ENCODE results near the gene TNP2.

The TNP2 gene

DNA sequence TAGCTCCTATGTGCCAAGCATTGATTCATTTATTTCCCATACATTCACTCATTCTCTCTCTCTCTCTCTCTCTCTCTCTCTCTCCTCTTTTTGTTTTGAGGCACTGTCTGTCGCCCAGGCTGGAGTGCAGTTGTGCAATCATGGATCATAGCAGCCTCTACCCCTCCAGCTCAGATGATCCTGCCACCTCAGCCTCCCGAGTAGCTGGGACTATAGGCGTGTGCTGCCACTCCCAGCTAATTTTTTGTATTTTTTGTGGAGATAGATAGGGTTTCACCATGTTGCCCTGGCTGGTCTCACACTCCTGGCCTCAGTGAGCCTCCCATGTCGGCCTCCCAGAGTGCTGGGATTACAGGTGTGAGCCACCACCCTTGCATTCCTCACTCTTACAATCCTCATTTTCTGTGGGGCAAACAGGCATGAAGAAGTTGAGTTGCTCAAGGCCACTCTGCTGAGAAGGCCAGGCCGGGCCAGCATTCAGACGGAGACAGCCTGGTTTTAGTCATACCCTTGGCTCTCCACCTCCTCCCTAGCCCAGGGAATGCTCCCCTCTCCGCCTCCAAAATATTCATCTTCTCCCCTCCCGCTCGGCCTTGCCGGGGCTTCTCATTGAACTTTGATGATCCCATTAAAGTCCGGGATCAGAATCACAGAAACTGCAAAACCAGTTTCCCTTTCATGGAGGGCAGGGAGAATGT, 7.9 kb upstream of the TNP2 start:
- no peak for DNase-seq

DNA sequence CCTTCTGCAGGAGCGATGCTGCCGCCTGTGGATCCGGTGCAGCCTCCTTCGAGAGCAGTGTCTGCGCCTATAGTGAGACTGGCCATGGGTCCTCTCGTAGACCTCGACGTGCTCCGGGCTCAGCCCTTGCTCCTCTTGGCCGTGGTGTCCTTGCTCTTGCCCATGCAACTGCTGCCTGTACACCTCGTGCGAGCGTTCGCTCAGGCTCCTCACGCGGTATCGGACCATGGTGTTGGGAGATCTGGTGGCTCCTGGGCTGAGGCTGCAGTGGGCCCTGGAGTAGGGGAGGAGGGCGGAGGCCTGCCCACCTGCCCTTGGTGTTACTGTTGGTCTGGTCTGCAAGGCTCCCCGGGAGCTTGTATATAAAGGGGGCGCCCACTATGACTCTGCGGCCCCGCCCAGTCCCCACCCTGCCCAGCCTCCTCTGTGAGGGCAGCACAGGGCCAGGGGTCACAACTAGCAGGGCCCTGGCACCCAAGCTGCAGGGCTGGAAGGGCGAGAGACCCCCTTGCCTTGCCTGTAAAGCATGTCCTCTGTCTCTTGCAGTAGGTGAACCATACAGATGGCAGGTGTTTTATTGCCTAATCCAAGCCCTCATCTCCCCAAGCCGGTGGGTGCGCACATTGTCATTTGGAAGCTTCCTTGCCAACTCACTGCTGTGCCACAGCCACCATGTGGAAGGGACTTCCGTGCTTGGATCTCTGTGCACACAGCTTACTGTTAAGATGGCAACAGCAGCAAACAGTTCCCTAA, 7.2 kb upstream of the TNP2 start, which contains the start of gene PRM2:
TSS of gene PRM2 (minus strand) at position 338 of the 753 bp plus-strand sequence. CDS start at position 228, 110 bp downstream.
- no peak for DNase-seq

DNA sequence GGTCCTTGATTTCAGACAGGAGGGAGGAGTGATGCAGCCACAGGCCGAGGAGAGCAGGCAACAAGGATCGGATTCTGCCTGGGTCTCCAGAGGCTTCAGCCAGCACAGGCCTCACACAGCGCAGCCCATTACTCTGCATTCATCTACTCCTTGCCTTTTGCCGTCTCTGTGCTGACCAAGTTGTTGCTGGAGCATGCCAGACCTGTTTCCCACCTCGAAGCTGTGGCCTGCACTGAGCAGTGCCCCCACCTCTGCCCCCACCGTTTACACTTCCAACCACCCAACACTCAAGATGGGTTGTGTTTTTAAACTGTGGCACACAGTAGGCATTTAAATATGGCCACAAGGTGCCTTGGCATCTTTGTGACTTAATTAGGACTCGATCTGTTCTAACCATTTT, 5.8 kb upstream of the TNP2 start:
- DNase-seq: no peak

DNA sequence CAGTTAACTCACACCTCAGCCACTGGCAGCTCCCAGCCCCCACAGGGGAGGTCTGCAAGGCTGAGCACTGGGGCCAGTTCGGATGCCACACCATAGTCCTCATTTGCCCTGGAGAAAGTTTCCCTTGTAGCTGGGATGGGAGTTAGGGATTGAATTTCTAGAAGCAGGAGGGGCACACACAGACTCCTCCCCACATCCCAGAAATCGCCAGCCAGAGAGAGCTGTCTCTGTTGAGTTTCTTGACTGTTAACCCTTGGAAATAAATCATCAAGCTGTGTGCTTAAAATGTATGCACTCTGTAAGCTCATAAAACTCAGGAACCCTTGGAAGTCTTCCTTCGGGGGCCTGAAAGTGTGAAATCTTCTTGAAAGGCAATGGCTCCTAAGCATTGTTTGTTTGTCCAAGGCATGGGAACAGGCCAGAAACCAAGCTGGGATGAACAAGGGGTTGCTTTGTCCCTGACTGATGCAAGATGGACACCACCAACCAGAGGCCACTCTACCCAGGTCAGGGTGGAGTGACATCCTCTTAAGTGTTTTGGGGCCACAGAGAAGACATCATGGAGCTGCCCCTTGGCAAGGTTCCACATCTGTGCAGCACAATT, 4.7 kb upstream of the TNP2 start:
- no peak for DNase-seq

DNA sequence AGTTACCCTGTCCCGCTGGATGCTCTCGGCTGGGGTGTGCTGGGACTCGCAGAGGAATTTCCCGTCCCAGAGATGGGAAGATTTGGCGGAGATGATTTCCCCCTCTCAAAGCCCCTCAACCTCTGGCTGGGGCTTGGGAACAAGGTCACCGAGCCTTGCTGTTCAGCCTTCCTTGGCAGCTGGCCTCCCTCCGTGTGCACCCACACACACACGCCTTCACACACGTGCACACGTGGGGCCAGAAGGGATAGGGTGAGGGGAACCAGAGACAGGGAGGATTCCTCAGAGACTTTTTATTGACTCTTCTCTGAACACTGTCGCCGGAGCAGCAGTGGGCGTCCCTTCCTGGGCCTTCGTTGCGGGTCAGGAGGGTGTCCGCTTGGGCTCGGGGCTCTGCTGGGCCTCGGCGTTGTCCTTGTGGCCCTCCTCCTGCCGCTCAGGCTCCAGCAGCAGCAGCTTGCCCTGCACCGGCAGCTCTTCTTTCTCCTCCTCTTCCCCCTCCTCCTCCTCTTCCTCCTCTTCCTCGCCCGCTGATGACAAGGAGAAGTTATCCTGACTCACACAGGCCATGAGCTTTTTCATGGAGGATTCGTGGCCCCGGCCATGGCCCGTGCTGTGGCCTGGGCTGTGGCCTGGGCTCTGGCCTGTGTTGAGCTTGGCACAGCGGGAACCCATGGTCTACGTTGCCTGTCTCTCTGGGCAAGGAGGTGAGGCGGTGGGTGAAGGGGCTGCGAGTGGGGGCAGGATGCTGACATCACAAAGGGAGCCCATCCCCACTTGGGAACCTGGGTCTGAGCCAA, 4.0 kb upstream of the TNP2 start, which contains the start of gene PRM3:
TSS of gene PRM3 (minus strand) at position 709 of the 800 bp plus-strand sequence. CDS start at position 675, 34 bp downstream.
- no peak for DNase-seq

DNA sequence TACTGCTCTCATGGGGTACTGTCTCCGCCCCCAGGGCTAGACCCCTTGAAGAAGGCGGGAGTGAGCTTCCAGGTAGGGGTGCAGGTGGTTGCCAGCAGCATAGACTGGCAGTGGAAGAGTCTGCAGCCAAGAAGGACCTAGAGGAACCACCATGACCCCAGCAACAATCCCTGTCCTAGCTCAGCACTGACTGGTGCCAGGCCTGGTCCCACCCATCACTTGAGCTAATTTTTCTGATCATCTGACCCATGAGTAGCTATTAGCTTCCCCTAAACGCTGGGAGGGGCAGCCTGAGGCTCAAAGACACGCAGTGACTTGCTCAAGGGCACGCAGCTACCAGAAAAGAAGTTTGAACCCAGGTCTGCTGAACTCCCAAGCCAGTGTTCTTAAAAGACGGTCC, 3.4 kb upstream of the TNP2 start:
- DNase-seq: no peak

DNA sequence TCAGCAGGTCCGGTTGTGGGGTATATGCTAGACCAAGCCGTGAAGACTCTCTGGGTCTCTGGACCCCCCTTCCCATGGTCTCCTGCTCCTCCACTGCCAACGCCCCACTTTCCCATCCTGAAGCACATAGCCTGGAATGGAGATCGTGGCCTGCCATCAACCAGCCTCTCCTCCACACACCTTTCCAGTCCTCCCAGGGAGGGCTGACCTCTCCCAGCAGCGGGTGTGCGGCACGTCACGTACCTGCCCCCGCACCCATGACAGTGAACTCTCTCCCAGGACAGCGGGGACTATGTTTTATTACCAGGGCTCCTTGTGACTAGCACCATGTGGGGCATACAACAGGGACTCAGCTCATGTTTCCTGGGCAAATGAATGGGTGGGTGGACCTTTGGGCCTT, 2.5 kb upstream of the TNP2 start:
- no peak for DNase-seq

DNA sequence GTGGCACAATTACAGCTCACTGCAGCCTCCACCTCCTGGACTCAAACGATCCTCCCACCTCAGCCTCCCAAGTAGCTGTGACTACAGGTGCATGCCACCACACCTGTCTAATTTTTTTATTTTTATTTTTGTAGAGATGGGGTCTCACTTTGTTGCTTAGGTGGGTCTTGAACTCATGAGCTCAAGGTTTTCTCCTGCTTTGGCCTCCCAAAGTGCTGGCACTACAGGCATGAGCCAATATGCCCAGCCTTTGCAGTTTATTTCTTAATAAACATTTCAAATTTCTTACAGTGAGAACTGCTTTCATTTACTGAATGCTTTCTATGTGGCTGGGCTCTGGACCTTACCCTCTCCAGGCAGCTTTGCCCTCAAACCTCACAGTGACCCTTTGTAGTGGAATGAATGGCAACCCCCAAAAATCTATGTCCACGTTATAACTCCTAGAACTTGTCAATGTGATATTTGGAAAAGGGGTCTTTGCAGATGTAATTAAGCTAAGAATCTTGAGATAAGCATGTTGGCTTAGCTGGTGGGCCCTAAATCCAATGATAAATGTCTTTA, 1.6 kb upstream of the TNP2 start:
- DNase-seq: no peak

DNA sequence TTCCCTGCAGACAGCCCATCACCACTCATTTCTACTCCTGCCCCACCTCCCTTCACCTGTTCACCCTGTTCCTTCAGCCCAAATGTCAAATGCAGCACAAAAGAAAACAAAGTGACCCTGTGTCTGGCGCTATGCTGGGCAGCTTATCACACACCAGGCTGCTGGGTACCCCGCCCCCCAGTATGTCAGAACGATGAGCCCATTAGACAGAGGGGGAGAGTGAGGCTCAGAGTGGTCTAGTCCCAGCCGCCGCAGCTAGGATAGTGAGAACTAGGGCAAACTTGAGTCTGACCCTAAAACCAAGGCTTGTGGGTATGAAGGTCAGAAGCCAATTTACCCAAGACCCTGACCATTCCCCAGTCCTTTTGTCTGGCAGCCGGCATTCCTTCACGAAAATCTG, 4.0 kb downstream of the TNP2 start:
- no peak for DNase-seq

DNA sequence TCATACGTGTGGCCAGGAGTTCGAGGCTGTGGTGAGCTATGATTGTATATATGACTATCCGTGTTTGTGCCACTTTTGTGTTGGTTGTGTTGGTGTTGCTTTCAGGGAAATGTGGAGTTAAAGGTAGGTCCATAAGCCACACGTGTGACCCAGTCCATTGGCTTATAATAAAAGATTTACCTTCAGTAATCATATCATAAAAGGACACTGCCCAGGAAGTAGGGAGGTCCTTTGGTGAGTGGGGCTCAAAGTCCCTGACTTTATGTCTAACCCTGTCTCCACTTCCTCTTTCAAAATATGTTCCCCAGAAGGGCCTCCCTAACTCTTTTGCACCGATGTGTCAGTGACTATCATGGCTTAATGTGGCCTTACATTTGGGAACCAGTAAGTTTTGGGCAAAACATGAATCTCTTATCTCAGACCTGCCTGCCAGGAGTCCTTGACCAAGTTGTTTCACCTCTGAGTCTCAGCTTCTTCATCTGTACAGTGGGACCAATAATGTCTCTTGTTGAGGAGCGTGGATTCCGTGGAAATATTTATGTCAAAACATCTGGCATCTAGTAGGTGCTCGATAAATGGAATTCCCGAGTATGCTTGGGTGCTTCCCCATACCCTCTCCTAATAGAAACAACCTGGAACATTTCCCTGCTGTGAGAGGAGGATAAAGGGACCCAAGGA, 4.8 kb downstream of the TNP2 start:
- peak; percentile 32 for DNase-seq

DNA sequence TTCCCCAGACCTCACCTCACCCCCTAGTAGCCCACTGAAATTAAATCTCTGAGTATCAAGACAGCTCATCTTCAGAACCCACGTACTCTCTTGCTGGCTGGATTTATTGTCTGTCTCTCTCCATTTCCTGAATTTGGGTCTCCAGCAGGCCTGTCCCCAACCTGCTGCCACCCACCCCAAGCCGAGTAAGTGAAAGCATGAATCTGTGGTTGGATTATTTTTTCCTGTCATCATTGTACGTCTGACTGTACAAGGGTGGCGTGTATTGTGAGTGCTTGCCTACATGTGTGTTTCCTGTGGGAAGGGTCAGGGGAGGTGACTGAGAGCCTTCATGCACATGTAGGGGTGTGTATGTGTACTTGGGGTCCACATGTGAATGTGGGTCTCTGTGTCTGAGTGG, 5.4 kb downstream of the TNP2 start:
- no peak for DNase-seq

DNA sequence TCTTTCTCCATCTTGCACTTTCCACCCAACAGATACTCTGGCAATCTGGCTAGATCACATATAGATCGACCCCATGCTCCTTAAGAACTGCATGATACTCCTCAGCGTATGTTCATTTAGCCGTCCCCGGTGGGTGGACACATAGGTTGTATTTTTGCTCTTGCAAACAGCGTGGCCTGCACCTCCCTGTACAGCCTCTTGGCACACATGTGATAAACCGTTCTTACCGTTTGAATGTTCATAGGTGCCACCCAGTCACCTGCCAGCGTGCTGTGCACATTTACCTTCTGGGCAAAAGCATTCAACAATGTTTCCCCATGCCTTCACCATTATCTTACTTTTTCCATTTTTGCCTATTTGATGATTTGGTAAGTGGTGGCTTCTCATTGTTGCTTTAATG, 6.2 kb downstream of the TNP2 start:
- DNase-seq: no peak

DNA sequence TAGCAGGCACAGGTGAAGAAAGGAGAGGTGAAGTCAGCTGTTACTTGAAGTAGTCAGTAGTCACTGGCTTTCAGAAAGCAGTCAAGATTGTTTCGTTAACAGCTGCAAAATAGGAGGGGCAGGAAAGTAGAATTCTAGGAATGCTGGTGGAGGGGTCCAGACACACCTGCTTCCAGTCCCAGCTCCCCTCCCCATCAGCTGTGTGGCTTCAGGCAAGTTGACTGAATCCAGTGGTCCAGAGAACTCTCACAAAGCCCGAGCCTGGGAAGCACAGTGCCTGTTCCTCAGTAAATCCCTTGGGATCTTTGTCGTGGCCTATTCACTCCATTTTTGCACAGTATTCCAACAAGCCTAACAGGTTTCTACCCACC, 8.5 kb downstream of the TNP2 start:
- no peak for DNase-seq

DNA sequence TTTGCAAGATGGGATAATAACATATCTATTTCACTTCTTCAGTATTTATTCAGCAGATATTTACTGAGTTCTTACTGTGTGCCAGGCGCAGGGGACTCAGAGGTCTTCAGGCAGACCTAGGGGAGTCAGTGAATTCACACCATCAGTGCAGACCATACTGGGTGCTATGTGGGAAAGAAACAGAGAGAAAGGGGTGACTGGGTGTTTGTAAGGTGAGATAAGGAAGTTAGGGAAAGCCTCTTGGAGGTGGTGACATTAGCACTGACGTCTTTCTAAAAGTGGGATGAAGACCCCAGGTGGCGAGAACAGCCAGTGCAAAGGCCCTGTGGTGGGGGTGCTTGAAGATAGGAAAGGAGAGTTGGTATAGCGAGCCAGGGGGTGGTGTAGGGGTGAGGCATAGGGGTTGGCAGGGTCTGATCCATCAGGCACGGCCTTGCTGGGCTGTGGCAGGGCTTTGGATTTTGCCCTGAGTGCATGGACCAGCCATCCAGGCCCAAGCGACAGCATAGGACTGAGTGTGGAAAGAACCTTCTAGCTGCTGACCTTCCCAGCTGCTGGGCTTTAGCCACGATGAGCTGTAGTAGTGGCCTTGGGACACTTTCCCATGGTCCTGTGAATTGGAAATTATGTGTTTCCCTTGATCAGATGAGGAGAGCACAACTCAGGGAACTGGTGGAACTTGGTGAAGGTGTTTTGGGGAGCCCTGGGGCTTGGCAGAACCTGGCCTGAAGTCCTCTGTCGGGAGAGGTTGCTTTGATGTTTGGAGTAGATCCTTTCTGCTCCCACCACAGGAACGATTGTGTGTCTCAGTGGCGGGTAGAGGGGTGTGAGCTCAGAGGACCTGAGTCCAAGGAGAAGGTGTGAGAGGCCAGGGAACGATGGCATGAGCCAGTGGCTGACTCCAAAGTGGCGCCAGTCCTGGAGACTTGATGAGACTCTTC, 9.2 kb downstream of the TNP2 start:
- DNase-seq: no peak

DNA sequence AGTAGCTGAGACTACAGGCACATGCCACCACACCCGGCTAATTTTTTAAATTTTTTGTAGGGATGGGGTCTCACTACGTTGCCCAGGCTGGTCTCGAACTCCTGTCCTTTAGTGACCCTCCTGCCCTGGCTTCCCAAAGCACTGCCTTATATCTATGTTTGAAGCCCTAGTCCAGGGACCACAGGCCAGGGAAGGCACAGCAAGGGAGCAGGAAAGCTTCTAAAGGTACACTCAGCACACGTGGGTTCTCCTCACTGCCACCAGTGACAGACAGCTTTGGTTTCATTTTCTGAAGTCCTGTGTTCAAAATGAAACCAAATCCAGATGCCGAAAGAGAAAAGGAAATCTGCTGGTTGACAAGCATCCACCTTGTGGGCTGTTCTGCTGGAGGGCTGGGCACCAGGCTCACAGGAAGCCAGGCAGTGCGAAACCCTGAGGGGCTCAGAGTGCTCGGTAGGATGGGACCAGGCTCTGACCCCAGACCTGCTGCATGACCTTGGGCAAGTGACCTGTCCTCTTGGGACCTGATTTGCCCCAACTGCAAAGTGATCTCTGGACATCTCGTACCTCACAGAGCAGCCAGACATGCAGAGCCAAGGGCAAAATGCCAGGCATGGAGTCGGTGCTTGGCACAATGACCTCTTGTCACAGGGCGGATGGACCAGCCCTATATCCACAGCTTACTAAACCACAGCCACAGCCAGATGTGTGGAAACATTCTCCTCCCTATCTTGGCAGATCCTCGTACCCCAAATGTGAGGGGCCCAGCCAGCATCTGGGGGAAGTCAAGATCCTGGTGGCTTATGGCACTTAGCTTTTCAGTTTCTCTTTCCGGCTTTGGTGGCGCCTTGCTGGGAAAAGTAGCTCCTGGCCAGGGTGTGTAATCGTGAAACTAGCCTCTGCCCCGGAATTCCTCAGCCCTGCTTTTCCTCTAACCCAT, 10.3 kb downstream of the TNP2 start:
- peak; percentile 37 for DNase-seq

DNA sequence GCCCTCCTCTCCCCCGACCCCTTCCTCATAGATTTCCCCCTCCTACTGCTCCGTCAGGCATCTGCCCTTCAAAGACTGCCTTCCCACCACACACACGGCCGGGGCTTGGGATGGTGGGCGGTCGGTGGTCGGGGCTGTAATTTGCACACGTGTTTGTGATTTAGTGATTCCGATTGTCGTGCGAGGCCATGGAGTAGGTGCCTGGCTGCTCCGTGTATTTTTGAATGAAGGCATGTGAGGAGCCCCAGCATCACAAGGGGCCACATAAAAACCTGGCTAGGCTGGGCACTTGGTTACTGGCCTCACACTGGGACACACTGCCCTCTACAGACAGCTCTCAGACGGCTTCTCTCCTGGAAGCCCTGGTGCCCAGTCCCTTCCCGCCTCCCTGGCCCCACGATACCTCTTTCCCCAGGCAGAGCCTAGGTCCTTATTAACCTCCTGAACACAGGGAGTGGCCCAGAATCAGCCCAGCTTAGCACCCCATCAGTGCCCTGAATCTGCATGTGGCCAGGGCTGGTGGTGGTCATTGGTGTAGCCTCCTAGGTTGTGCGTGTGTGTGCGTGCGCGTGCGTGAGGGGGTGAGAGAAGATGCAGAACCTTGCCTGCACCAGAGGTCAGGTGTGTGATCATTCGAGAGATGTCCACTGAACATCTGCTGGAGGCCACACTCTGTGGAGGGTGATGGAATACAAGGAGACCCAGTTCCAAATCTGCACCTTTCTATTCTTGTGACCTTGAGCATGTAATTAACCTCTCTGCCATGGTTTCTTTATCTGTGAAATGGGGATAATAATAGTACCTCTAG, 11.8 kb downstream of the TNP2 start:
- DNase-seq: peak; percentile 92

DNA sequence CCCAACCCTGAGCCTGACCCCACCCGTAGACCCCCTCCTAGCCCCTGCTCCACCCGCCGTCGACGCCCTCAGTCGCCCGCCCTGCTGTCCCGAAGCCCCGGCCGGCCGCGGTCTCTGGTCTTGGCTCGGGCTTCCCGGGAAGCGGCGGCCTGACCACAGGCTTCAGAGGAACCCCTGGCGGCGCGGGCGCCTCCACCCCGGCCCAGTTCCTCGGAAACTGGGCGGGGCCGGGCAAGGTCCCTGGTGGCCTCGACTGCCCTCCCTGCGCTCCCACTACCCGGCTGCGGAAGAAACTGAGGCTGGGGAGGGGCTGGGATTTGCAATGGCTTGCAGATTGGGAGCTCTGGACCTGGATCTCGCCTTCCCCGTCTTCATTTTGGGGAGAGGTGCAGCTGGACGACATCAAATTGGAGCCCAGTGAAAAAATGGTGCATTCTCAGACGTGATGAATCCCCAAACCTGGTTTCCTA, 12.4 kb downstream of the TNP2 start:
- DNase-seq: peak; percentile 82

DNA sequence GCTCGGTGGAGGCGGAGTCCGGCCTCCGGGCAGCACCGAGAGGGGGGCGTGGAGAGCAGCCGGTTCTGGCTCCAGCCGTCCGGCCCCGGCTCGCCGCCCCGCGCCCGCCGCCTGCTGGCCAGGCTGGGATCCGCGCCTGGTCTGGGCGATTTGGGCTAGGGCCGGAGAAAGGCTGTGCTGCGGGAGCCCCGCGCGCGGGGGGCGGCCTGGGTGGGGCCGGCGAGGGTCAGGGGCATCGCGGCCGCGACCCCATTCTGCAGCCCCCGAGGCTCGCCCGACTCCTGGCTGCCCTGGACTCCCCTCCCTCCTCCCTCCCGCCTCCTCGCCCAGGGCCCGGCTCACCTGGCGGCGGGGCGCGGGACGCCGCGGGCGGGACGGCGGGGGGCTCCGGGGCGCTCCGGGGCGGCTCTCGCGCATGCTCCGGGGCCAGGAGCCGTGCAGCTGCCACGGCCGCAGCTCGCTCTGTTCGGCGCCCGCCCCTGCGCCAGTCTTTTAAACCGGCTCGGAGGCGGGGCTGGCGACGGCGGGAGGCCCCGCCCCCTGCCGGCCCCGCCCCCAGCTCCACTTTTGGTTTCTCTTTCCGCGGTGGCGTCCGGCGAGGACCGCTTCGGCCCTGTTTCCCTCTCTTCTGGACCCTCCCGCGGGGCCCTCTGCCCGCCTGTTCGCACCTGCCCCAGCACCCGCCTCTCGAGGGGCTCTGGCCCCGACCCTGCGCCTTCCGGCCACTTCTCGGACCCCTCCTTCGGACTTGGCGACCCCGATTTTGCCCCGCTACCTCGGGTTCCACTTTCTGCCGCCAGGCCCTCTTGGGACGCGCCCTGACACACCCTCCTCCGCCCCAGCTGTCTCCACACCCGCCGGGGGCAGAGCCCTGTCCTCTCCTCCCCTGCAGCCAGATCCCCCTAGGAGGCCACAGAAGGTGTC, 13.1 kb downstream of the TNP2 start, which contains the start of gene SOCS1:
TSS of gene SOCS1 (minus strand) at position 468 of the 924 bp plus-strand sequence. CDS start 726 bp downstream, outside the sequence.
- DNase-seq: peak; percentile 94
